ENCODE results near the gene UBASH3A.

The UBASH3A gene

GRCh38 chr21:42495765-42496119 lies 92.0 kb downstream of the UBASH3A start:
- no peak for DNase-seq

DNA sequence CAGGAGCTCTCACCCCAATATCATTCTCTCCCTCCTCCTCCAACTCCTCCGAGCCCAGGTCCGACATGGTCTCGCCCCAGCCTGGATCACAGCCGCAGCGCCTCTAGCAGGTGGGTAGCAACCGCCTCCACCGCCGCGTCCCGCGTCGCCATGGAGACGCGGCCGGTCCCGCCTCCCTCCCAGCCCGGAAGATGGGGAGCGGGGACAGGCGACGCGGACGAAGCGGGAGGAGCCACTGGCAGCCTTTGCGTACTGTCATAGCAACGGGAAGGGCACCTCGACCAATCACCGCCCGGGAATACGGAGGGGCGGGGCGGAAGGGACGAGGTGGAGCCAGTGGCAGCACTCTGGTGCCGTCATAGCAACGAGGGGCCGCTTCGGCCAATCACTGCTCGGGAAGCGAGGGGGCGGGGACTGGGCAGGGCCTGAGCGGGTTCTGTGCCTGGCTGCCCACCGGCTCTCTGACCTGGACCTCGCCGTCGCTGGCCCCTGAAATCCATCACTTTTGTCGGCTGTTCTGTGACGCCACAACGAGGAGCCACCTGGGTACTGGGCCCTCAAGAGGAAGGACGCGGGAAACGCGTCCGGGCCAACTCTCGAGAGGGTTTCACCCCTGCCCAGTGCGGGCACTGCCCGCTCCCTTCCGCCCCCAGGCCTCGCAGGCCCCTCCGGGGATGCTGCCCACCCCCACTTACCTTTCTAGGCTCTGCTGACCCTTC lies 92.6 kb downstream of the UBASH3A start, which contains the start of gene RSPH1:
Gene RSPH1, minus strand, starts transcription at position 105 of the 719 bp plus-strand sequence. Its CDS starts 38 bp downstream, at position 67.
- DNase-seq = peak; percentile 100

GRCh38 chr21:42496839-42497202 lies 93.1 kb downstream of the UBASH3A start:
- no peak for DNase-seq

Data from stimulated activated CD4-positive, alpha-beta T cell treated with anti-CD3 and anti-CD28 coated beads, Interleukin-15, amount 100 ng/mL, for 24 hours (primary cell).